Tibial artery (tissue), 4 donors: ENCODE data around the gene GLG1.
"Not testable (repeated sequence)": the region's sequence is repeated elsewhere in the genome, so short reads cannot be mapped to it uniquely, and the experiment has no call there.

Experiments used
- DNase-seq, 2 donors: peaks; one replicate each; pipeline ENCODE4 v3.0.0-alpha.2; 2019
- H3K27ac ChIP-seq, 2 donors: fragments of 200-600 bp; sonication (generic) in 1 of 2; 1 replicate in 1 of 2; 2 replicates in 1 of 2; pipeline ENCODE4 v1.5.1; 2018 to 2019; ENCODE audit warnings: mild to moderate bottlenecking in 1 of 2
- H3K27me3 ChIP-seq, 2 donors: fragments of 200-600 bp; sonication (generic) in 1 of 2; one replicate each; pipeline versions ENCODE4 v1.5.1 to v1.6.0; 2016 to 2019
- H3K36me3 ChIP-seq, 3 donors: fragments of 200-600 bp; sonication (generic) in 2 of 3; one replicate each; pipeline ENCODE4 v1.5.1; 2016 to 2019; ENCODE audit warnings: mild to moderate bottlenecking in 2 of 3
- H3K4me1 ChIP-seq, 4 donors: fragments of 200-600 bp; sonication (generic) in 2 of 4; 1 replicate in 3 of 4; 2 replicates in 1 of 4; pipeline ENCODE4 v1.5.1; 2016 to 2019
- H3K4me3 ChIP-seq, 2 donors: fragments of 200-600 bp; sonication (generic) in 1 of 2; 1 replicate in 1 of 2; 2 replicates in 1 of 2; pipeline ENCODE4 v1.5.1; 2018 to 2019; ENCODE audit warnings: mild to moderate bottlenecking in 2 of 2
- H3K9me3 ChIP-seq, 3 donors: fragments of 200-600 bp; sonication (generic) in 1 of 3; one replicate each; pipeline ENCODE4 v1.5.1; 2016 to 2019
- CTCF ChIP-seq, 2 experiments: fragments of 200-600 bp in 1 of 2; fragments of 450-650 bp in 1 of 2; IDR thresholded peaks; one replicate each; pipeline ENCODE4 v1.5.1; 2017 to 2019; ENCODE audit warnings: antibody characterized with exemption in 2 of 2, mild to moderate bottlenecking in 1 of 2, moderate library complexity in 1 of 2
- intact Hi-C: fragments of 100-400 bp; cut with DNase I; formaldehyde crosslinking; loops from one replicate; pipeline ENCODE4 v1.15.0; 2023; ENCODE audit warnings: low total_unique reads

Gene GLG1

GRCh38 chr16:74606521-74607309 is at the start of gene GLG1:
TSS of gene GLG1 (minus strand) at chr16:74607114. CDS start at chr16:74607094, 20 bp downstream.
- peaks cover 0 to 44% (median 26%) of the 10 kb centered on the region in 4 donors for H3K4me1 ChIP-seq
- peak; percentile 91 to 94 for DNase-seq
- no peaks in the 10 kb centered on the region for H3K36me3 ChIP-seq
- no peaks in the 10 kb centered on the region for H3K9me3 ChIP-seq
- TF ChIP-seq CTCF (IDR thresholded peaks at IDR 0.05), result no peak
- intact Hi-C loops, result no loop called here
- peak within 1 kb of the TSS; percentile 89 to 92 for H3K4me3 ChIP-seq
- H3K27me3 ChIP-seq, result no peaks in the 10 kb centered on the region
- H3K27ac ChIP-seq, result peak within 1 kb of the TSS; percentile 95 to 98

GRCh38 chr16:74654536-74655050 is 47.7 kb upstream of the GLG1 start:
- TF ChIP-seq CTCF (IDR thresholded peaks at IDR 0.05), result no peak
- DNase-seq, result no peak
- Histone ChIP-seq H3K36me3 (peaks cover 11 to 55% (median 21%) of the 10 kb centered on the region in 3 donors), H3K4me3 (no peak overlapping the region), H3K27me3 (no peaks in the 10 kb centered on the region), H3K27ac (no peak overlapping the region), H3K9me3 (no peaks in the 10 kb centered on the region), H3K4me1 (no peaks in the 10 kb centered on the region)
- intact Hi-C loops, result no loop called here

- H3K4me3 ChIP-seq, H3K27me3 ChIP-seq, intact Hi-C loops, H3K4me1 ChIP-seq, DNase-seq, H3K9me3 ChIP-seq, H3K27ac ChIP-seq: not testable (repeated sequence)
- H3K36me3 ChIP-seq, result peaks cover 6 to 55% (median 24%) of the 10 kb centered on the region in 3 donors
Measured at GRCh38 chr16:74652883-74653282, 46.0 kb upstream of the GLG1 start.

GRCh38 chr16:74652249-74652648 is 45.3 kb upstream of the GLG1 start:
- Histone ChIP-seq H3K4me3 (no peak overlapping the region), H3K27ac (no peak overlapping the region), H3K36me3 (peaks cover 11 to 58% (median 29%) of the 10 kb centered on the region in 3 donors), H3K4me1 (no peaks in the 10 kb centered on the region), H3K27me3 (no peaks in the 10 kb centered on the region), H3K9me3 (no peaks in the 10 kb centered on the region)
- intact Hi-C loops, result no loop called here
- no peak for DNase-seq
- no peak for TF ChIP-seq CTCF (IDR thresholded peaks at IDR 0.05)

- no peak for DNase-seq
- intact Hi-C loops, result no loop called here
- Histone ChIP-seq H3K27me3 (no peaks in the 10 kb centered on the region), H3K36me3 (peaks cover 11 to 56% (median 30%) of the 10 kb centered on the region in 3 donors), H3K4me3 (no peak overlapping the region), H3K9me3 (no peaks in the 10 kb centered on the region), H3K4me1 (no peaks in the 10 kb centered on the region), H3K27ac (no peak overlapping the region)
- no peak for TF ChIP-seq CTCF (IDR thresholded peaks at IDR 0.05)
Measured at GRCh38 chr16:74651841-74652240, 44.9 kb upstream of the GLG1 start.

GRCh38 chr16:74650966-74651567 is 44.2 kb upstream of the GLG1 start:
- peaks cover 11 to 63% (median 37%) of the 10 kb centered on the region in 3 donors for H3K36me3 ChIP-seq
- intact Hi-C loops, result no loop called here
- no peak for DNase-seq
- no peak for TF ChIP-seq CTCF (IDR thresholded peaks at IDR 0.05)
- no peaks in the 10 kb centered on the region for H3K4me1 ChIP-seq
- H3K9me3 ChIP-seq, result no peaks in the 10 kb centered on the region
- H3K27ac ChIP-seq, result no peak overlapping the region
- H3K27me3 ChIP-seq, result no peaks in the 10 kb centered on the region
- no peak overlapping the region for H3K4me3 ChIP-seq
